NCI-H82 treated with DMSO at 0.1 percent for 48 hours (cell line): ENCODE measurements around the gene CTDP1.

Experiments
- DNase-seq: peaks from one replicate; lab custom pipeline; 2025; ENCODE audit not compliant: unreplicated experiment; lab: John Stamatoyannopoulos, UW

The CTDP1 gene

DNA sequence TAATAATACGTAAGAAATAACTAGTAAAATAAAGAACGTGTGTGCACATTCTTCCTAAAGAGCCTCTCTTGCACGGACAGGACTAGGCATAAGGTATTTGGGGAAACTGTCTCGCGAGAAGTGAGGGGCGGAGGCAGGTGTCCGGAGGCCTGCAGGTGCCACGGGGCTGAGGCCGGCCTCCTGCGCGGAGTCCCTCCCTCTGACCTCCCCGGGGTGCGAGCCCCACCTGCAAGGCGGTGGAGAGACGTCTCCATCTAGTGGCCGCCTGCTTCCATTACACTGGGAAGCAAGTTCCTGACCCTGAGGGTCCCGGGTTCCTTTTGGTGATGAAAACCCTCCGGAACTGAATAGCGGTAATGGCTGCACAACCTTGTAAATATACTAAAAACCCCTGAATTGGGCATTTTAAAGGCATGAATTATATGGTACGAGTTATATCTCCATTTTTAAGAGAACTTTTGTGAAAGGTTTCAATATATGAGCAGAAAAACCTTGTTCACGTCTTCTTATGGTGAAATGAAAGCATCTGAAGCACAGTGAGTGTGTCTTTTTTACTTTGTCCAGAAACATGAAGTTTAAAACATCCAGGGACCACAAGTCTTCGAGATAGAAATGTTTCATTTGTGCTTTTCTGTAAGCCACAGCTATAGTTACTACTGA is 35.5 kb upstream of the CTDP1 start:
- peak; percentile 14 for DNase-seq

DNA sequence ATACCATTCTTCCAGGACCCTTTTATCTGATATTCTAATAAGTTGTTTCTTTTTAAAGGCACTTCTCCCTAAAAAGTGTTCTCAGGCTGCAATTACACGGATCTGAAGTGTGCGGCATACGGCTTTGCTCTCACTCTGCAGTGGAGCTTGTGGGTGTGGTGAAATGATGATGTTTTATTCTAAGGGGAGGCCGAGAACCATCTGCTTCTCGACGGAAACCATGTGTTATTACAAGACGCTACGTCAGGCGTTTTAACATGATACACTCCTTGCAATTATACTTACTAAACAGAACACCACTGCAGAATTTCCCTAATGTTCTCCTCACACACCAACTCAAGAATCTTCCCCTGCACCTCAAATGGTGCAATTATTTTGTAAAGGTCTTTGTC is 34.9 kb upstream of the CTDP1 start:
- DNase-seq: no peak

- no peak for DNase-seq
These were observed 34.2 kb upstream of the CTDP1 start for GRCh38 chr18:79645291-79645983.

DNA sequence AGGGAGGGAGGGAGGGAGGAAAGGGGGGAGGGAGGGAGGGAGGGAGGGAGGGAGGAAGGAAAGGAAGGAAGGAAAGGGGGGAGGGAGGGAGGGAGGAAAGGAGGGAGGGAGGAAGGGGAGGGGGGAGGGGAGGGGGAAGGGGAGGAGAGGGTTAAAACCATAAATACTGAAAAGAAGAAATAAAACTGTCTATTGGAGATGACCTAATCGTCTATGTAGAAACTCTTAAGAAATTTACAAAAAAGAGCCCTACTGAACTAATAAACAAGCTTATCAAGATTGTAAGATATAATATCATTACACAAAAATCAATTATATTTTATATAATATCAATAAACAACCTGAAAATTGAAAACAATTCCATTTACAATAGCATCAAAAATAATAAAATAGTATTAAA is 32.3 kb upstream of the CTDP1 start:
- no peak for DNase-seq

GRCh38 chr18:79650959-79651358 is 28.6 kb upstream of the CTDP1 start:
- no peak for DNase-seq

GRCh38 chr18:79657342-79657996 is 22.1 kb upstream of the CTDP1 start:
- DNase-seq: no peak

DNA sequence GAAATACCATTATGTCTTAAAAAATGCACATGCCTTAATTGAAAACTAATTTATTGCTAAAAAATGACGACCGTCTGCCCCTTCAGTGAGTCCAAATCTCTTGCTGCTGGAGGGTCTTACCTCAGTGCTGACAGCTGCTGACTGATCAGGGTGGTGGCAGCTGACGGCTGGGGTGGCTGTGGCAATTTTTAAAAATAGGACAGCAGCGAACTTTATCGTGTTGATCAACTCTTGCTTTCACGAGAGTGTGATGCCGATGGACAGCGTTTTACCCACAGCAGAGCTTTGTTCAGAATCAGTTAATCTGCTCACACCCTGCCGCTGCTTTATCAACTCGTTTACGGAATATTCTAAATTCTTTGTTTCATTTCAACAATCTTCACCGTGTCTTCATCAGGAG is 21.2 kb upstream of the CTDP1 start:
- no peak for DNase-seq

DNA sequence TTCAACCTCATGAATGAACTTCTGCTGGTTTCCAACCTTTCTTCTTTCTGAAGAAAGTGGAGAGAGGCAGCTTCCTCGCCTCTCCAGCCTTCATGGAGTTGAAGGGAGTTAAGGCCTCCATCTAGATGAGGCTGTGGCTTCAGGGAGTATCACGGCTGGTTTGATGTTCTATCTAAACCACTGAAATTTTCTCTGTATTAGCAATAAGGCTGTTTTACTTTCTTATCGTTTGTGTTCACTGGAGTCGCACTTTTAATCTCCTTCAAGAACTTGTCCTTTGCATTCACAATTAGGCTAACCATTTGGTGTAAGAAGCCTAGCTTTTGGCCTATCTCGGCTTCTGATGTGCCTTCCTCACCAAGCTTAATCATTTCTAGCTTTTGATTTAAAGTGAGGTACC is 19.9 kb upstream of the CTDP1 start:
- no peak for DNase-seq

GRCh38 chr18:79662034-79662433 is 17.6 kb upstream of the CTDP1 start:
- DNase-seq: no peak

- no peak for DNase-seq
These were observed 17.2 kb upstream of the CTDP1 start for GRCh38 chr18:79662439-79662838.

DNA sequence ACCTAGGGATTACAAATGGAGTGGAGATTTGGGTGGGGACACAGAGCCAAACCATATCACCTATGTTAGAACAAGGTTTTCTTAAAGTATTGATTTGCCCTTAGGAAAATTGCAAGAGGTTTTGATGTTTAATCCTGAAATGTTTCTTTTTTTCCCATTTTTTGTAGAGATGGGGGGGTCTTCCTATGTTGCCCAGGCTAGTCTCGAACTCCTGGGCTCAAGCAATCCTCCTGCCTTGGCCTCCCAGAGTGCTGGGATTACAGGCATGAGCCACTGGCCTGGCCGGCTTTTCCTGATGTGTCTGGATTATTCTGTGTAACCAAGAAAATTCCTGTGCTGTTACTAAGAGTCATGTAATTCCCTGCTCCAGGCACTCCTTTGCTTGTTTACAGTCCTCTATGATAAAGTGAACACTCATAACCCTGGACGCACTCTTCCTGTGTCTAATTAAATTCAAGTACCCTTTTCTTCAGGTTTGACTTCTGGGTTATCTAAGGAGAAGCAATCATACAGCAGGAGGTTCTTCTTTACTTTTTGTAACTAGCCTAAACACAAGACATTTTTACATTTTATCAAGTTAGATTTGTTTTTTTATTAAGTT is 15.0 kb upstream of the CTDP1 start:
- DNase-seq: no peak

GRCh38 chr18:79668203-79668602 is 11.4 kb upstream of the CTDP1 start:
- DNase-seq: no peak

- DNase-seq: no peak
These were observed 6.9 kb upstream of the CTDP1 start for GRCh38 chr18:79672490-79673276.

GRCh38 chr18:79677221-79677620 is 2.4 kb upstream of the CTDP1 start:
- DNase-seq: no peak

GRCh38 chr18:79677840-79678239 is 1.8 kb upstream of the CTDP1 start:
- no peak for DNase-seq

DNA sequence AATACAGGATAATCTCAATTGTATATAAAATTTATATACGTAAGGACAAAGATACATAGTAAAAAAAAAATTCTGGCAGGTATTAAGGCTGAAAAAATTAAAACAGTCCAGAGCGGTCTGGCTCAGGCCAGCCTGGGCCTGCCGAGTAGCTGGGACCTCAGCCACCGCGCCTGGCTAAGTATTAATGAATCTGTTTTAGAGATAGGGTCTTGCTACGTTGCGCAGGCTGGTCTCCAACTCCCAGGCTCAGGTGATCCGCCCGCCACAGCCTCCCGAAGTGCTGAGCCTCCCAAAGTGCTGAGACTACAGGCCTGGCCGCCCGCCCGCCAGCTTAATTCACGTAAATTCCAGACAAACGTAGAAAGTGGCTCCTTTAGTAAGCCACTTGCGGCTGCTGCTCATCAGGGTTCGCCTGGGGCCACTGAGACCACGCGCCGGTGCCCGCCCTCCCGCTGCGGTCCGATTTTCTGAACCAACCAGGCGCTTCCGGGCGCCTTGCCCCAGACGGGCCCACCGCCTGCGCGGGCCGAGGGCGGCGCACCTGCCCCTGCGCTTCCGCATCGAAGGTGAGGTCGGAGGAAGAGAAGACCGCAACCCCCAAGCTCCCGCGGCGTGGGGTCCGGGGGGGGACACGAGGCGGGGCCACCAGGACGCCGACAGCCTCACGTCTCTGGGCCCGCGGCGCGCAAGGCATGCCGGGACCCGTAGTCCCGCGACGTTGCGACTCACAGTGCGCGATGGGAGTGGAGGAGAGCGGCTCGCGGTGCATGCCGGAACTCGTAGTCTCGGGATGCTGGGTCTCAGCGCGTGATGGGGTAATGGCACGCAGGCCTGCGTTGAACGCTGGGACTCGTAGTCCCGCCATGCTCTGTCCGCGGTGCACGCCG is 695 bp upstream of the CTDP1 start:
- DNase-seq: peak; percentile 89

GRCh38 chr18:79680100-79680879 is 687 bp downstream of the CTDP1 start:
- no peak for DNase-seq

DNA sequence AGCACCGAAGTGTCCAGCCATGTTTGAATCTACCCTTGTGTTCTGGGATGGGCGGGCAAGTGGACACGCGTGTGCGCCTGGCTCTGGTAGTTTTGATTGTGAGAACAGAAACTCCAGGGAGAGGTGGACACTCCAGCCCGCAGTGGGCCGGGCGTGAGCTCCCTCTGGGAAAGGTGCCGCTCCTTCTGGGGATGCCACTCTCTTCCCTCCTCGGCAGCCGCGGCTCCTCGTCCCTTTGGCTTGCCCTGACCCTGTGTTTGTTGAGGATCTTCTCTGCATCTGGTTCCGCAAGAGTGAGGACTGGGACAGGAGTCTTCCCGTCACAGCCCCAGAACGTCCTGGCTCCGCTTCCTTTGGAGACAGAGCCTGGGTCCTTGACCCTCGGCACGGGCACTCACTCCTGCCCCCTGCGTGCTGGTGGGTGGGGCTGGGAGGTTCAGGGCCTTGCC is 1.3 kb downstream of the CTDP1 start:
- DNase-seq: no peak
